HepG2 (cell line): ENCODE results near the gene SRC. TPM values are rescaled to one million over a fixed set of nuclear protein-coding genes. Genes with fewer than 3 reads are reported as not detected.

Source experiments
- ATAC-seq: fragments of 200-7000 bp; cut with Tn5 transposase; 3 replicates; pipeline ENCODE4 v1.9.1; 2020; ENCODE audit warnings: mild to moderate bottlenecking, moderate library complexity
- BruUV-seq: library from RNA; stranded (reverse); fragments of 400-500 nt; replicated peaks from 2 replicates; lab custom pipeline; 2021; lab: Mats Ljungman, UMichigan
- CTCF ChIA-PET: fragments of 300-600 bp; formaldehyde crosslinking; extraction: SDS; loops from one replicate; lab custom pipeline; 2021; ENCODE audit warnings: low total read pairs, inconsistent platforms, low intra/inter-chr PET ratio; lab: Yijun Ruan, JAX
- POLR2A ChIA-PET: fragments of 350-600 bp; sonication (Branson Sonifier 250); formaldehyde crosslinking; loops from one replicate; lab custom pipeline; 2020; ENCODE audit warnings: antibody characterized with exemption, inconsistent platforms; lab: Yijun Ruan, JAX
- DNase-seq: peaks from one replicate; pipeline ENCODE4 v3.0.0-alpha.2; 2015; ENCODE audit warnings: low spot score
- FAIRE-seq: peaks from 3 replicates; lab custom pipeline; 2011; peaks lifted over from hg19 to GRCh38; lab: Jason Lieb, UNC
- H2AFZ ChIP-seq: one replicate; pipeline ENCODE4 v1.6.1; 2011; ENCODE audit warnings: low read length, inconsistent platforms
- H3K27ac ChIP-seq: fragments of 300-600 bp; 3 replicates; pipeline ENCODE4 v1.8.0; 2011; ENCODE audit warnings: mixed run types, mild to moderate bottlenecking, mixed read lengths, low read length, inconsistent platforms; ENCODE audit not compliant: insufficient read depth; ENCODE audit errors: extremely low read length
- H3K27me3 ChIP-seq, 2 experiments: fragments of 200-600 bp in 1 of 2; 2 replicates in 1 of 2; 3 replicates in 1 of 2; pipeline versions ENCODE4 v1.6.0 to v1.8.0; 2011; ENCODE audit warnings: low read length in 2 of 2, mild to moderate bottlenecking in 2 of 2, moderate library complexity in 2 of 2, inconsistent platforms in 1 of 2; ENCODE audit not compliant: insufficient read depth in 2 of 2, control insufficient read depth in 1 of 2
- H3K36me3 ChIP-seq, 2 experiments: fragments of 200-600 bp in 1 of 2; replicated peaks in 1 of 2; 2 replicates in 1 of 2; 3 replicates in 1 of 2; pipeline versions ENCODE4 v1.5.1 to v1.8.0; 2011; ENCODE audit warnings: low read length in 2 of 2, inconsistent platforms in 1 of 2; ENCODE audit not compliant: insufficient read depth in 2 of 2, control insufficient read depth in 1 of 2
- H3K4me1 ChIP-seq: 2 replicates; pipeline ENCODE4 v1.5.1; 2012; ENCODE audit warnings: low read length, inconsistent platforms; ENCODE audit not compliant: insufficient read depth
- H3K4me2 ChIP-seq: 2 replicates; pipeline ENCODE4 v1.6.0; 2011; ENCODE audit warnings: low read depth, low read length, inconsistent platforms
- H3K4me3 ChIP-seq, 3 experiments: fragments of 200-600 bp in 1 of 3; sonication (generic), shearing (Covaris generic) in 1 of 3; replicated peaks in 1 of 3; 2 replicates each; pipeline ENCODE4 v1.5.1; 2011 to 2016; ENCODE audit warnings: low read length in 3 of 3, inconsistent platforms in 2 of 3, low read depth in 2 of 3, mild to moderate bottlenecking in 2 of 3, control low read depth in 1 of 3, mixed read lengths in 1 of 3; ENCODE audit not compliant: insufficient read depth in 1 of 3
- H3K79me2 ChIP-seq: one replicate; pipeline ENCODE4 v1.6.1; 2011; ENCODE audit warnings: low read length, inconsistent platforms; ENCODE audit not compliant: insufficient read depth
- H3K9ac ChIP-seq: 2 replicates; pipeline ENCODE4 v1.6.0; 2011; ENCODE audit warnings: mild to moderate bottlenecking, low read depth, low read length, inconsistent platforms; ENCODE audit not compliant: insufficient read depth
- H3K9me3 ChIP-seq: 2 replicates; pipeline ENCODE4 v1.5.1; 2012; ENCODE audit warnings: mild to moderate bottlenecking, low read length
- H4K20me1 ChIP-seq: 2 replicates; pipeline ENCODE4 v1.6.0; 2011; ENCODE audit warnings: inconsistent platforms, mild to moderate bottlenecking, low read length, moderate library complexity; ENCODE audit not compliant: insufficient read depth
- ARHGAP35 ChIP-seq: sonication (generic); formaldehyde crosslinking; IDR thresholded peaks from 2 replicates; pipeline ENCODE4 v1.9.0; 2022; ENCODE audit warnings: mild to moderate bottlenecking, inconsistent platforms, moderate library complexity, missing genetic modification reagents, borderline replicate concordance
- DNMT3B ChIP-seq: conservative IDR thresholded peaks from 2 replicates; pipeline ENCODE4 v1.6.1; 2016; ENCODE audit warnings: missing biosample characterization, control low read depth
- EP300 ChIP-seq, 3 experiments: sonication (generic) in 1 of 3; formaldehyde crosslinking in 1 of 3; IDR thresholded peaks; 2 replicates each; pipeline versions ENCODE4 v1.5.1 to v1.6.1; 2011 to 2020; ENCODE audit warnings: low read depth in 2 of 3, low read length in 2 of 3, borderline replicate concordance in 1 of 3, improper control_type of control experiment in 1 of 3, mild to moderate bottlenecking in 1 of 3, missing genetic modification reagents in 1 of 3, moderate library complexity in 1 of 3
- ERF ChIP-seq: IDR thresholded peaks from 2 replicates; pipeline ENCODE4 v1.6.1; 2018; ENCODE audit warnings: missing biosample characterization, missing genetic modification reagents
- GATAD1 ChIP-seq: IDR thresholded peaks from 2 replicates; pipeline ENCODE4 v1.6.1; 2016; ENCODE audit warnings: missing genetic modification reagents, missing compliant biosample characterization
- HDAC1 ChIP-seq: sonication (generic); formaldehyde crosslinking; IDR thresholded peaks from 2 replicates; pipeline ENCODE4 v1.5.1; 2020; ENCODE audit warnings: mild to moderate bottlenecking, missing genetic modification reagents
- HHEX ChIP-seq: IDR thresholded peaks from 2 replicates; pipeline ENCODE4 v1.6.1; 2016; ENCODE audit warnings: control low read depth
- KLF16 ChIP-seq, 2 experiments: sonication (generic) in 1 of 2; formaldehyde crosslinking in 1 of 2; IDR thresholded peaks; 2 replicates each; pipeline versions ENCODE4 v1.6.1 to v1.8.0; 2016 to 2023; ENCODE audit warnings: missing genetic modification reagents in 2 of 2, missing compliant biosample characterization in 1 of 2
- MLXIP ChIP-seq: sonication (generic); formaldehyde crosslinking; IDR thresholded peaks from 2 replicates; pipeline ENCODE4 v1.9.0; 2021; ENCODE audit warnings: missing genetic modification reagents, borderline replicate concordance
- MTF2 ChIP-seq: sonication (generic); formaldehyde crosslinking; IDR thresholded peaks from 2 replicates; pipeline ENCODE4 v1.5.0; 2020; ENCODE audit warnings: missing genetic modification reagents, borderline replicate concordance
- PITX1 ChIP-seq: sonication (generic); formaldehyde crosslinking; IDR thresholded peaks from 2 replicates; pipeline ENCODE4 v1.5.1; 2020; ENCODE audit warnings: mild to moderate bottlenecking, missing genetic modification reagents
- PPARG ChIP-seq: conservative IDR thresholded peaks from 2 replicates; pipeline ENCODE4 v1.6.1; 2016; ENCODE audit warnings: missing biosample characterization, missing genetic modification reagents
- SETDB1 ChIP-seq: sonication (generic); formaldehyde crosslinking; IDR thresholded peaks from 2 replicates; pipeline ENCODE4 v1.5.1; 2020; ENCODE audit warnings: missing genetic modification reagents, mild to moderate bottlenecking, borderline replicate concordance
- TOE1 ChIP-seq: sonication (generic); formaldehyde crosslinking; IDR thresholded peaks from 2 replicates; pipeline ENCODE4 v1.4.0; 2020; ENCODE audit warnings: mild to moderate bottlenecking, missing genetic modification reagents
- ZMYM2 ChIP-seq: sonication (generic); formaldehyde crosslinking; IDR thresholded peaks from 2 replicates; pipeline ENCODE4 v1.8.0; 2022; ENCODE audit warnings: mild to moderate bottlenecking, missing genetic modification reagents
- ZMYM3 ChIP-seq: sonication (generic); formaldehyde crosslinking; IDR thresholded peaks from 2 replicates; pipeline ENCODE4 v1.5.1; 2020; ENCODE audit warnings: mild to moderate bottlenecking, missing genetic modification reagents
- WGBS: methylation state at CpG from one replicate; pipeline ENCODE4 v1.1.6; 2017; ENCODE audit warnings: low lambda C conversion rate; 5-methylcytosine and 5-hydroxymethylcytosine counted together
- in situ Hi-C: cut with HindIII; loops from 2 replicates; pipeline ENCODE4 v1.10.0; 2017; ENCODE audit warnings: low pct_unique_long_range_greater_than_20kb; ENCODE audit not compliant: extremely low pct_ligation_motif_present
- intact Hi-C: fragments of 100-400 bp; cut with micrococcal nuclease; formaldehyde crosslinking; loops from one replicate; pipeline ENCODE4 v1.10.0; 2022; ENCODE audit not compliant: unreplicated experiment
- polyA plus RNA-seq, 8 experiments: library from polyadenylated mRNA; depleted of rRNA in 3 of 8; stranded (reverse) in 7 of 8; unstranded in 1 of 8; fragments of >200 nt; fragmentation: Illumina TruSeq in 4 of 8; extraction: Trizol in 4 of 8; gene quantifications; 2 replicates each; pipeline versions ENCODE4 v1.2.1 to v1.2.3, GENCODE V29; 2011 to 2016; ENCODE audit warnings: low read depth in 4 of 8, missing spikeins in 1 of 8, mixed read lengths in 1 of 8; ENCODE audit not compliant: insufficient read depth in 1 of 8
- total RNA-seq, 5 experiments: library from RNA; depleted of rRNA; stranded (reverse); fragments of >200 nt; fragmentation: Illumina TruSeq; extraction: Trizol; gene quantifications; 2 replicates each; pipeline ENCODE4 v1.2.3, GENCODE V29; 2016; ENCODE audit warnings: low read depth in 1 of 5
- TF ChIP-seq, protein P1 (sequence below): sonication (generic); formaldehyde crosslinking; IDR thresholded peaks from 2 replicates; pipeline ENCODE4 v1.4.0; 2020; ENCODE audit warnings: missing genetic modification reagents, borderline replicate concordance
- TF ChIP-seq, protein P2 (sequence below): sonication (generic); formaldehyde crosslinking; IDR thresholded peaks from 2 replicates; pipeline ENCODE4 v1.4.0; 2020; ENCODE audit warnings: missing genetic modification reagents

SRC gene
- total and polyA plus RNA-seq, 2 of the 13 experiments (the other 11 are each of a cell fraction or from before 2014, with no cell fraction given) = 54.7 to 192 TPM

GRCh38 chr20:37343994-37344355, 2.0 kb upstream of the SRC start:
- CTCF ChIA-PET = no interaction called here
- TF ChIP-seq ZMYM3 (CRISPR knock-in tag) (0 out of 2 replicates have a peak, but pooled peaks have one; percentile 65), KLF16 (CRISPR knock-in tag; IDR thresholded peaks at IDR 0.05) (0 out of 4 replicates have a peak, but pooled peaks of 1 of the 2 experiments have one; percentile 1), HDAC1 (CRISPR knock-in tag) (peak; percentile 12), TOE1 (CRISPR knock-in tag) (no peak), PPARG (peak; percentile 7; the same call in 1 of the 2 replicates), DNMT3B (peak; percentile 45; the same call in 1 of the 2 replicates), GATAD1 (CRISPR knock-in tag) (peak; percentile 10; the same call in 1 of the 2 replicates), MTF2 (CRISPR knock-in tag) (0 out of 2 replicates have a peak, but pooled peaks have one; percentile 8), MLXIP (CRISPR knock-in tag) (no peak), PITX1 (CRISPR knock-in tag) (no peak), ZMYM2 (CRISPR knock-in tag) (peak; percentile 41; the same call in 1 of the 2 replicates), HHEX (CRISPR knock-in tag) (0 out of 2 replicates have a peak, but pooled peaks have one; percentile 9), SETDB1 (no peak), EP300 (IDR thresholded peaks at IDR 0.05; ENCODE audit: low read depth in 2 of 2, low read length in 2 of 2) (0 out of 4 replicates have a peak, but pooled peaks of 1 of the 2 experiments have one; percentile 4), EP300 (CRISPR knock-in tag; IDR thresholded peaks at IDR 0.05; ENCODE audit: borderline replicate concordance) (no peak), ARHGAP35 (CRISPR knock-in tag) (no peak), ERF (CRISPR knock-in tag) (no peak)
- TF ChIP-seq, protein P1, sequence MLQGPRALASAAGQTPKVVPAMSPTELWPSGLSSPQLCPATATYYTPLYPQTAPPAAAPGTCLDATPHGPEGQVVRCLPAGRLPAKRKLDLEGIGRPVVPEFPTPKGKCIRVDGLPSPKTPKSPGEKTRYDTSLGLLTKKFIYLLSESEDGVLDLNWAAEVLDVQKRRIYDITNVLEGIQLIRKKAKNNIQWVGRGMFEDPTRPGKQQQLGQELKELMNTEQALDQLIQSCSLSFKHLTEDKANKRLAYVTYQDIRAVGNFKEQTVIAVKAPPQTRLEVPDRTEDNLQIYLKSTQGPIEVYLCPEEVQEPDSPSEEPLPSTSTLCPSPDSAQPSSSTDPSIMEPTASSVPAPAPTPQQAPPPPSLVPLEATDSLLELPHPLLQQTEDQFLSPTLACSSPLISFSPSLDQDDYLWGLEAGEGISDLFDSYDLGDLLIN (CRISPR knock-in tag) = 0 out of 2 replicates have a peak, but pooled peaks have one; percentile 71
- TF ChIP-seq, protein P2, sequence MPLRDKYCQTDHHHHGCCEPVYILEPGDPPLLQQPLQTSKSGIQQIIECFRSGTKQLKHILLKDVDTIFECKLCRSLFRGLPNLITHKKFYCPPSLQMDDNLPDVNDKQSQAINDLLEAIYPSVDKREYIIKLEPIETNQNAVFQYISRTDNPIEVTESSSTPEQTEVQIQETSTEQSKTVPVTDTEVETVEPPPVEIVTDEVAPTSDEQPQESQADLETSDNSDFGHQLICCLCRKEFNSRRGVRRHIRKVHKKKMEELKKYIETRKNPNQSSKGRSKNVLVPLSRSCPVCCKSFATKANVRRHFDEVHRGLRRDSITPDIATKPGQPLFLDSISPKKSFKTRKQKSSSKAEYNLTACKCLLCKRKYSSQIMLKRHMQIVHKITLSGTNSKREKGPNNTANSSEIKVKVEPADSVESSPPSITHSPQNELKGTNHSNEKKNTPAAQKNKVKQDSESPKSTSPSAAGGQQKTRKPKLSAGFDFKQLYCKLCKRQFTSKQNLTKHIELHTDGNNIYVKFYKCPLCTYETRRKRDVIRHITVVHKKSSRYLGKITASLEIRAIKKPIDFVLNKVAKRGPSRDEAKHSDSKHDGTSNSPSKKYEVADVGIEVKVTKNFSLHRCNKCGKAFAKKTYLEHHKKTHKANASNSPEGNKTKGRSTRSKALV (CRISPR knock-in tag) = no peak

More at GRCh38 chr20:37343994-37344355, 2.0 kb upstream of the SRC start:
- peak overlapping the region; percentile 77 for H3K9ac ChIP-seq
- H3K36me3 ChIP-seq = peaks cover 2 to 12% of the 10 kb centered on the region in 2 experiments
- no peak for DNase-seq
- no peaks in the 10 kb centered on the region for H3K9me3 ChIP-seq
- 24% methylated on average over 4 of the region's 4 CpGs for WGBS
- peaks cover 79% of the 10 kb centered on the region for H3K4me1 ChIP-seq
- peak overlapping the region; percentile 32 for H2AFZ ChIP-seq
- ATAC-seq = no peak
- in situ Hi-C loops = no loop called here
- peak overlapping the region; percentile 81 for H3K27ac ChIP-seq
- BruUV-seq = no TSS peak
- peaks cover 0 to 5% of the 10 kb centered on the region in 2 experiments; a peak in 1 of 5 replicates for H3K27me3 ChIP-seq
- peak; percentile 12 for FAIRE-seq
- peaks cover 42% of the 10 kb centered on the region for H3K79me2 ChIP-seq
- peaks cover 24% of the 10 kb centered on the region for H4K20me1 ChIP-seq
- intact Hi-C loops = loop anchor here (2.0 kb wide), 3 partner anchors 37 to 189 kb away; no protein-coding TSS in a partner anchor
- H3K4me3 ChIP-seq = peak overlapping the region; percentile 78 to 89 (median 80)
- peak overlapping the region; percentile 92 for H3K4me2 ChIP-seq
- POLR2A ChIA-PET = interaction anchor here (0.7 to 4.0 kb wide), 25 partner anchors 7 to 799 kb away, joined by 3 to 59 read pairs (median 6); partner anchors contain the start of genes BLCAP, MANBAL, MROH8 and RPN2
